GM19324 (cell line): Measurements from ENCODE around the gene IFRD2.
A peak's percentile ranks its signal among the peaks of the same experiment; 100 is the strongest.

ENCODE experiments used
- ATAC-seq: cut with Tn5 transposase; IDR thresholded peaks from one replicate; pipeline ENCODE4 v1.9.1; 2021; ENCODE audit warnings: mild to moderate bottlenecking, moderate library complexity; ENCODE audit not compliant: unreplicated experiment, low FRiP score

Gene IFRD2

GRCh38 chr3:50303013-50303815 lies 11.0 kb upstream of the IFRD2 start, which contains the start of gene HYAL1:
HYAL1 (minus strand) TSS chr3:50303574; CDS start chr3:50302956, 618 bp downstream.
- ATAC-seq, result no peak

DNA sequence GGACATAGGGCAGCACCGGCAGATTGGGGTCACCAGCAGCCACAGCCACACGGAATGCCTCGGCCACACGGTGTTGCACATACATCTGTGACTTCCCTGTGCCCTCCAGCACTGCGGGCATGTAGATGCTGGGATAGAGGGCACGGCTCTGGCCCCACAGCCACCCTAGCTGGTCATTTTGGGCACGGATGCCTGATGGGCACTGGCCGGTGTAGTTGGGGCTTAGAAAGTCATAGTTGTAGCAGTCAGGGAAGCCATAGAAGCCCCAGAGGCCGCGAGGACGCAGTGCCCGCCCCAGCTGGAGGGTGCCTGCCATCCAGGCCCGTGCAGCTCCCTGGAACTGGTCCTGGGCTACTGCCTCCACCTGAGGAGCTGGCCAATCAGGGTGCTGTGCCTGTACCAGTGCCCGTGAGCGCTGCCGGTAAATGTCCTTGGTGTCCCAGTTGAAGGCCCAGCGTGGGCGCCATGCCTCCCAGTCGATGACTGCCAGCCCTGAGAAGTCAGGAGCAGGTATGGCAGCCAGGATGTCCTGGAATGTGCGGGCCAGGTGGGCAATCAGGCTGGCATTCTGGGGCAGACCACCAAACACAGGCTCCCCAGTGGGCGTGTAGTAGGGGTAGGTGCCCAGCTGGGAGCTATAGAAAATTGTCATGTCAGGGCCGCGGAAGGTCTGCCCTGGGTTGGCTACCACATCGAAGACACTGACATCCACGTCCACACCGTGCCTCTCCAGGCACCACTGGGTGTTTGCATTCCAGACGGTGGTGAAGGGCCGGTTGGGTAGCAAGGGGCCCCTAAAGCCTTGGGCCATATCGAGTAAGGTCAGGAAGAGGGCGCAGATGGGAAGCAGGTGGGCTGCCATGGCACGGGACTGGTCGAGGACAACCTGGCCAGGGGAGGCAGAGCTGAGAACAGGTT lies 10.1 kb upstream of the IFRD2 start:
- ATAC-seq, result no peak

- no peak for ATAC-seq
Observed at GRCh38 chr3:50300681-50301254, 8.5 kb upstream of the IFRD2 start.

GRCh38 chr3:50299929-50300680 lies 7.9 kb upstream of the IFRD2 start:
- no peak for ATAC-seq

- no peak for ATAC-seq
Observed at GRCh38 chr3:50299638-50299928, 7.4 kb upstream of the IFRD2 start.

GRCh38 chr3:50298836-50299637 lies 6.8 kb upstream of the IFRD2 start, which contains the start of the genes HYAL3 and NAA80:
HYAL3 (minus strand) TSS chr3:50299405; CDS start chr3:50295602, 3,803 bp downstream.
NAA80 (minus strand) TSS chr3:50299405; CDS start chr3:50297463, 1,942 bp downstream.
- peak; percentile 84 for ATAC-seq

- no peak for ATAC-seq
Observed at GRCh38 chr3:50297896-50298725, 5.9 kb upstream of the IFRD2 start.

DNA sequence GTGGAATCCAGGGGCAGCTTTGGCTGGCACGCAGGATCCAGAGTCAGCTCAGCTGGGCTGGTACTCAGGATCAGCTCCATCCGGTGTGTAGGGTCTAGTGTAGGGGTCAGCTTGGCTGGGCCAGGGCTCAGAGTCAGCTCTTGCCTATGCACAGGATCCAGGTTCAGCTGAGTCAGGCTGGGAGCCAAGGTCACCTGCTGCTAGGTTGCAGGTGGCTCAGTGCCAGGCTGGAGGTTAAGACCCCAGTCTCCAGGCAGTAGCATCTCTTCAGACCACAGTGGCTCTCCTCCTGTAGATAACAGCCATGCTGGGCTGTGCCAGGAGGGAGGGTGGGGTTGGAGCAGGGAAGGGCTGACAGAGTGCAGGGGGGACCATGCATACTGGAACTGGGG lies 5.2 kb upstream of the IFRD2 start:
- no peak for ATAC-seq

- no peak for ATAC-seq
Observed at GRCh38 chr3:50296721-50297383, 4.6 kb upstream of the IFRD2 start.

DNA sequence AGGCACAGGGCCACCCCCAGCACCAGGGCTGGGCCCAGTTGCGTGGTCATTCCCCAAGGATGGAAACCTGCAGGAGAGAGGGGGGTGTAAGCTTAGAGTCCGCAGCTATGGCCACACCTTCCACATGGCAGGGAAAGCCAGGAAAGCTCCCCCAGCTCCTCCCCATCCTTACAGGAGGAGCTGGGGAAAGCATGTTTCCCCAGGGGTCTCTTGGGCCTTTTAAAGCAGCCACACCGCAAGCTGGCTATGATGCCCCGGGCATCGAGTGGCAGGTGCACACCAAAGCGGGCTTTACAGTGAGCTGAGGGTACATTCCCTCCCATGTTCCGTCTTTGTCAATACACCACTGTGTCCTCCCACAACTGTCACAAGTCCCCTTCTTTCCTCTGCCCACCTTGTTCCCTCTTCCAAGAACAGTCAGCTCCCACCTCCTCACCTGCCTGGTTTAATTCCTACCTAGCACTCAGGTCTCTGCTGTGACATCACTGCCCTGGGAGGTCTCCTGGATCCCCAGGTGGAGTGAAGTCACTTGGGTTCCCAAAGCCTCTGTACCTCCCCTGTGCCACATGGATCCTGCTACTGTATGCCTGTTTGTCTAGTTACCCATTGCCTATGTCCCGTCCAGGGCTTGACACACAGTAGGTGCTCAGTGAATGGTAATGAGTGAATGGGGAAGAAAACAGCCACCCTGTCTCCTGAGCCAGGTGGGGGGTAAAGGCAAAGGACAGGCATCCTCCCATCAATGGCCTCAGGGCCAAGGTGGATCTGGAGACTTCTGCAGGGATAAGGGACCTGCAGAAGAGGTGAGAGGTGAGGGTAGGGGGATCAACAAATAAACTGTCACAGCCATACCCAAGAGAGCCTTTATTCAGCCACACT lies 3.6 kb upstream of the IFRD2 start:
- ATAC-seq, result no peak

DNA sequence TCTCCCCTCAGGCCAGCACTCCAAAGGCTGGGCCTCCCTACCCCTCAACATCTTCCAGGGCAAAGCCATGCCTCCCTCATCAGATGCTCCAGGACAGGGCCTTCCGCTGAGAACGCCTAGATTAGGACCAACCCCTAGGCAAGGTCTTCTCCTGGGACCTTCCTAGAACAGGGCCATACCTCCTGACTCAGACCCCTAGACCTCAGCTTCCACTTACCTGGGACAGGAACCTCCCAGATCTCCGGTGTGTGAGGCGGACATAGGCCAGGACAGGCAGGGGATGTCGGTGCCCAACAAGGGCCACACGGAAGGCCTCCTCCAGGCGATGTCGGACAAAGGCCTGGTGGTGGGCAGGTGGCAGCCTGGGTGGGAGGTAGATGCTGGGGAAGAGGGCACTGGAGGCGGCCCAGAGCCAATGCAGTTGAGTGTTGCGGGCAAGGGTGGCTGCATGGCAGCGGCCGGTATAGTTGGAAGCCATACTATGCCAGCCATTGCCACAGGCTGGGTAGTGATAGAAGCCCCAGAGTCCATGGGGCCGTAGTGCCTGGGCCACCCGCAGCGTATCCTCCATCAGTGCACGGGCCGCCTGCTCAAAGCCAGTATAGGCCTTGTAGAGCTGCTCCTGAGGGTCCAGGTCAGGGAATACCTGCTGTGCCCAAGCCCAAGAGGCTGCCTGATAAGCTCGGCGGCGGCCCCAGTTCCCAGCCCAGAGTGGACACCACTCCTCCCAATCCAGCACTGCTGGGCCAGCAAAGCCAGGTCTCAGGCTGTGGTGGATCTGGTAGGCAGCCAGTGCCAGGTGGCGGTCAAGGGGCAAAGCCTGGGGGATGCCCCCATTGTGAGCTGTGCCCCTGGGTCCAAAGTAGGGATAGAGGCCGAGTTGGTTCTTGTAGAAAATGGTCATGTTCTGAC lies 2.5 kb upstream of the IFRD2 start:
- no peak for ATAC-seq

DNA sequence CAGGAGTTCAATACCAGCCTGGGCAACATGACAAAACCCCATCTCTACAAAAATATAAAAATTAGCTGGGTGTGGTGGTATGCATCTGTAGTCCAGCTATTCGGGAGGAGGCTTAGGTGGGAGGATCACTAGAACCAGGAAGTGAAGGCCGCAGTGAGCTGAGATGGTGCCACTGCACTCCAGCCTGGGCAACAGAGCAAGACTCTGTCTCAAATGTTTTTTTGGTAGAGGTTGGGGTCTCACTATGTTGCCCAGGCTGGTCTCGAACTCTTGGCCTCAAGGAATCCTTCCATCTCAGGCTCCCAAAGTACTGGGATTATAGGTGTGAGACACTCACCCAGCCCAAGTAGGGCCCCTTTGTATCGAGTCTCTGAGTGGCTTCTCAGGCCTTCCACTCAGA lies 1.9 kb upstream of the IFRD2 start:
- no peak for ATAC-seq

- no peak for ATAC-seq
Observed at GRCh38 chr3:50293079-50293801, 1.0 kb upstream of the IFRD2 start.

DNA sequence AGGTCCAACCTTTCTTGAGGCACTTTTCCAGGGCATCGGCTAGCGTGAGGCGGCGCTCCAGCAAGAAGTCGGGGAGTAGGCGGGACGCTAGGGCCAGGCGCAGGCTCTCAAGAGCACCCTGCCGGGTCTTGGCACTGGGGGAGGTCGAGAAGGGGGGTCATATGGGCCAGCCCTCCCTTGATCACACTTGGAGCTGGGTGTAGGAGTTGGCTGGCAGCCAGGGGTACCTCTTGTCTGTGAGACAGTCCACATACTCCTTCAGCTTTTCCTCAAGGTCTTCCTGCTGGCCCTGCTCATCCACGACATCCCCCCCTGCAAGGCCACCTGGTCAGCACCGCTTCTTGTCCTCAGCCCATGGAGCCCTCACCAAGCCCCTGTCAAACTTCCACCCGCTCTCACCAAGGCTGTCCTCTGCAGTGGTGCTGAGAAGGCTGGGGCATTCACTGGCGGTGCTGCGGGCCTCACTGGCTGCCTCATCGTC lies 2.0 kb downstream of the IFRD2 start:
- ATAC-seq, result no peak

- no peak for ATAC-seq
Observed at GRCh38 chr3:50289130-50289529, 3.1 kb downstream of the IFRD2 start.
